ENCODE results near the gene LIN28B.
A peak's percentile ranks its signal among the peaks of the same experiment; 100 is the strongest.

GRCh38 chr6:105087571-105088211, 130.8 kb downstream of the LIN28B start:
- TF ChIP-seq GABPA (IDR thresholded peaks at IDR 0.05; ENCODE audit: low read depth) (no peak), CTCF (IDR thresholded peaks at IDR 0.05; ENCODE audit: insufficient read depth, low read length) (peak; percentile 57)
